Activated T-helper 1 cell treated with anti-CD3 and anti-CD28 coated beads, Interleukin-12 subunit alpha, Interleukin-12 subunit beta, Interleukin-2, Interleukin-4 antibody, amounts not matched to agents 30 ng/mL and 10 ng/mL and 1 ng/mL, durations not matched to agents 14 hours and 24 hours and 36 hours (primary cell): ENCODE results near the gene GMIP. TPM values are rescaled to one million over a fixed set of nuclear protein-coding genes. Genes with fewer than 3 reads are reported as not detected.

ENCODE experiments used
- DNase-seq: peaks from one replicate; pipeline ENCODE4 v3.0.0; 2021; ENCODE audit warnings: low spot score
- H3K27ac Mint-ChIP-seq: one replicate; pipeline ENCODE4 v1.8.0; 2021; ENCODE audit warnings: mild to moderate bottlenecking, mixed read lengths
- H3K27me3 Mint-ChIP-seq: one replicate; pipeline ENCODE4 v1.8.0; 2022; ENCODE audit warnings: mild to moderate bottlenecking, moderate library complexity, mixed read lengths; ENCODE audit not compliant: insufficient read depth
- H3K36me3 Mint-ChIP-seq: one replicate; pipeline ENCODE4 v1.8.0; 2021; ENCODE audit warnings: low read depth, mixed read lengths
- H3K4me1 Mint-ChIP-seq: one replicate; pipeline ENCODE4 v1.8.0; 2021; ENCODE audit warnings: low read depth, mixed read lengths
- H3K4me3 Mint-ChIP-seq: one replicate; pipeline ENCODE4 v1.8.0; 2021; ENCODE audit warnings: mild to moderate bottlenecking, moderate library complexity, mixed read lengths
- H3K9me3 Mint-ChIP-seq: one replicate; pipeline ENCODE4 v1.8.0; 2021; ENCODE audit warnings: mixed read lengths
- intact Hi-C: fragments of 100-400 bp; cut with micrococcal nuclease; formaldehyde crosslinking; loops from one replicate; pipeline ENCODE4 v1.15.1; 2024
- total RNA-seq: library from RNA; stranded (reverse); gene quantifications from 2 replicates; pipeline ENCODE4 v1.2.3, GENCODE V29; 2022

The GMIP gene
- total RNA-seq, 1 donor from 2014 or later = 71.6 TPM

GRCh38 chr19:19655641-19656343 lies 12.3 kb upstream of the GMIP start:
- no peak overlapping the region for H3K4me3 Mint-ChIP-seq
- DNase-seq = no peak
- intact Hi-C loops = no loop called here
- no peaks in the 10 kb centered on the region for H3K9me3 Mint-ChIP-seq
- H3K27ac Mint-ChIP-seq = no peak overlapping the region
- H3K27me3 Mint-ChIP-seq = no peaks in the 10 kb centered on the region
- H3K4me1 Mint-ChIP-seq = no peaks in the 10 kb centered on the region
- peaks cover 53% of the 10 kb centered on the region for H3K36me3 Mint-ChIP-seq

DNA sequence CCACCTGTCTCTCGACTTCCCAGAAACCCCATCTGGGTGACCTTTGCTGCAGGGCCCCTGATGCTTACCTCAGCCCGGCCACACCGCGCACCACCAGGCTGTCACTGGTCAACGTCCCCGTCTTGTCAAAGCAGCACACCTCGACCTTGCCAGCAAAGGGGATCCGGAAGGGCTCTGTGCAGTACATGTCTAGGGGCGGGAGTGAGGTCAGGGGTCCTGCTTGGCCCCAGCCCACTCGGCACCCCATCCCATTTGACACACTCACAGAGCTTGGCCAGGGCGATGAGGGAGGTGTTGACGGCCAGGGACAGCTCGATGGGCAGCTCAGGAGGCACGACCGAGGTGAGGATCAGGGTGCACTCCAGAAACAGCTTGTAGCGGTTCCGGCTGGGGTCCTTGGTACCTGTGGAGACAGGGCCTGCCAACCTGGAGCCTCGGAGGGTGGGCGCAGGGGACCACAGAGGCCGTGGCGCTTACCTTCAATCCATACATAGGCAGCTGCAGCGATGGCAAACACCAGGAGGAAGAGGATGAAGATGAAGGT lies 11.7 kb upstream of the GMIP start:
- DNase-seq = no peak
- H3K36me3 Mint-ChIP-seq = peaks cover 55% of the 10 kb centered on the region
- no peaks in the 10 kb centered on the region for H3K4me1 Mint-ChIP-seq
- no peaks in the 10 kb centered on the region for H3K27me3 Mint-ChIP-seq
- no peak overlapping the region for H3K27ac Mint-ChIP-seq
- no peaks in the 10 kb centered on the region for H3K9me3 Mint-ChIP-seq
- H3K4me3 Mint-ChIP-seq = no peak overlapping the region
- intact Hi-C loops = no loop called here

GRCh38 chr19:19654441-19654840 lies 11.0 kb upstream of the GMIP start:
- H3K4me1 Mint-ChIP-seq = no peaks in the 10 kb centered on the region
- intact Hi-C loops = no loop called here
- peaks cover 53% of the 10 kb centered on the region for H3K36me3 Mint-ChIP-seq
- no peaks in the 10 kb centered on the region for H3K9me3 Mint-ChIP-seq
- no peak for DNase-seq
- no peaks in the 10 kb centered on the region for H3K27me3 Mint-ChIP-seq
- H3K4me3 Mint-ChIP-seq = no peak overlapping the region
- no peak overlapping the region for H3K27ac Mint-ChIP-seq

DNA sequence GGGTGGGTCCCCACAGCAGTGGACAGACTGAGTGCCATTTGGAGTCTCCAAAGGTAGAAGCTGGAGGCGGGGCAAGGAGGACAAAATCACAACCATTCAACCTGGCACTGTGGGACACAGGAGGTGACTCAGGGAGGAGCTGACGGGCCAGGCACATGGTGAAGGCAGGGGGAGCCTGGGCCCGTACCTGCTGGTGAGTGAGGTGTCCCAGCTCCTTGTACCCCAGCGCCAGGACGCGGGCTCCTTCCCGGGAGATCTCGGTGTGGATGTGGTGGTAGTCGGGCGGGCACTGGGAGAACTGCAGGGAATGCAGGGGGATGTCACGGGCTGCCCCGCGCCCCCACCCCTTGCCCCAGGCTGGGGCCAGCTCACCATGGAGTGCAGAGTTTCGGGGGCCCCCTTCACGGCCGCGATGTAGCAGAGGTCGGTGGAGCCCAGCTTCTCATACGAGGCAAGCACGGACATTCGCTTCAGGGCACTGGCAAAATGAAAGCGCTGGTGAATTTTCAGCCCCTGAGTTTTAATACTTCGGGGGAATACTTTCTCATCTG lies 10.2 kb upstream of the GMIP start:
- no peak overlapping the region for H3K27ac Mint-ChIP-seq
- intact Hi-C loops = no loop called here
- H3K4me1 Mint-ChIP-seq = no peaks in the 10 kb centered on the region
- no peak for DNase-seq
- peaks cover 53% of the 10 kb centered on the region for H3K36me3 Mint-ChIP-seq
- H3K4me3 Mint-ChIP-seq = no peak overlapping the region
- no peaks in the 10 kb centered on the region for H3K27me3 Mint-ChIP-seq
- H3K9me3 Mint-ChIP-seq = no peaks in the 10 kb centered on the region

GRCh38 chr19:19652482-19653295 lies 9.2 kb upstream of the GMIP start:
- Mint-ChIP-seq H3K4me1 (no peaks in the 10 kb centered on the region), H3K27ac (no peak overlapping the region), H3K27me3 (no peaks in the 10 kb centered on the region), H3K9me3 (no peaks in the 10 kb centered on the region), H3K4me3 (no peak overlapping the region), H3K36me3 (peaks cover 48% of the 10 kb centered on the region)
- no peak for DNase-seq
- intact Hi-C loops = no loop called here

DNA sequence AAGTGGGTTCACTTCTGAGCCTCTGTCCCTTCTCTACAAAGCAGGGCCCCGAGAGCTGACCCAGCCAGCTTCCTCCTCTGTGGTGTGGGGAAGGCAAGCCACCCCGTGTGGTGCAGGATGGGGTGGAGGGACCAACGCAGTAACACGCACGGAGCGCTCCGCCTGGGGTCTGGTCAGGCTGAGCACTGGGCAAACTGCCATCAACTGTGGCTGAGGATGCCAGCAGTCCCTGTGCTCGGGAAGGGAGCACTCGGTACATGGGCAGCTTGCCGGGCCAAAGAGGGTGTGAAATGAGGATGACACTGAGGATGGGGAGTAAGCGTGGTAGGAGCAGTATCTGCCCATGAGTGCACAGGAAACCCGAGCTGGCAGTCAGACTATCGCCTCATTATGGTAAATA lies 7.6 kb upstream of the GMIP start:
- DNase-seq = no peak
- intact Hi-C loops = no loop called here
- no peaks in the 10 kb centered on the region for H3K9me3 Mint-ChIP-seq
- no peaks in the 10 kb centered on the region for H3K4me1 Mint-ChIP-seq
- peaks cover 45% of the 10 kb centered on the region for H3K36me3 Mint-ChIP-seq
- H3K27ac Mint-ChIP-seq = no peak overlapping the region
- H3K27me3 Mint-ChIP-seq = no peaks in the 10 kb centered on the region
- no peak overlapping the region for H3K4me3 Mint-ChIP-seq

- no peak overlapping the region for H3K4me3 Mint-ChIP-seq
- intact Hi-C loops = no loop called here
- H3K27me3 Mint-ChIP-seq = no peaks in the 10 kb centered on the region
- no peaks in the 10 kb centered on the region for H3K9me3 Mint-ChIP-seq
- DNase-seq = no peak
- peaks cover 43% of the 10 kb centered on the region for H3K36me3 Mint-ChIP-seq
- H3K4me1 Mint-ChIP-seq = no peaks in the 10 kb centered on the region
- no peak overlapping the region for H3K27ac Mint-ChIP-seq
These were observed 6.9 kb upstream of the GMIP start for GRCh38 chr19:19650331-19650730.

DNA sequence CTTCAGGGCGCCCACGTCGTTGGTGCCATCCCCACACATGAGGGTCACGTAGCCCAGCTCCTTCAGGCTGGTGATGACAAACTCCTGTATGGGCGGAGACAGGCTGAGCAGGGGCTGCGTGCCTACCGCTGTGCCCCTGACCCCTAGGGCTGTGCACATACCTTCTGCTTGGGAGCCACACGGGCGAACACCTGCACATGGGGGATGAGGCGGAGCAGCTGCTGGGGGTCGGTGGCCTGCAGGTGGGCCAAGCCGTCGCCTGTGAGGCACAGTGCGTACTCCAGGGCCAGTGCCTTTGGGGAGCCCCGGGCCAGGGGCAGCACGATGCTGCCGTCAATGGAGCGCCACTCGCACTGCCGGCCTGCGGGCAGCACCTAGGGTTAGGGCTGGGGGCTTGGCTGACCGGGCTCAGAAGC lies 6.1 kb upstream of the GMIP start:
- Mint-ChIP-seq H3K27me3 (no peaks in the 10 kb centered on the region), H3K4me3 (no peak overlapping the region), H3K27ac (no peak overlapping the region), H3K36me3 (peaks cover 41% of the 10 kb centered on the region), H3K4me1 (no peaks in the 10 kb centered on the region), H3K9me3 (no peaks in the 10 kb centered on the region)
- no peak for DNase-seq
- intact Hi-C loops = no loop called here

GRCh38 chr19:19649155-19649554 lies 5.7 kb upstream of the GMIP start:
- H3K4me1 Mint-ChIP-seq = no peaks in the 10 kb centered on the region
- H3K4me3 Mint-ChIP-seq = no peak overlapping the region
- no peaks in the 10 kb centered on the region for H3K9me3 Mint-ChIP-seq
- intact Hi-C loops = no loop called here
- H3K36me3 Mint-ChIP-seq = peaks cover 41% of the 10 kb centered on the region
- H3K27me3 Mint-ChIP-seq = no peaks in the 10 kb centered on the region
- H3K27ac Mint-ChIP-seq = peak overlapping the region; percentile 52
- DNase-seq = no peak

- Mint-ChIP-seq H3K27me3 (no peaks in the 10 kb centered on the region), H3K4me3 (no peak overlapping the region), H3K9me3 (no peaks in the 10 kb centered on the region), H3K27ac (no peak overlapping the region), H3K4me1 (peaks cover 4% of the 10 kb centered on the region), H3K36me3 (peaks cover 31% of the 10 kb centered on the region)
- intact Hi-C loops = no loop called here
- DNase-seq = no peak
These were observed 3.8 kb upstream of the GMIP start for GRCh38 chr19:19647037-19647835.

DNA sequence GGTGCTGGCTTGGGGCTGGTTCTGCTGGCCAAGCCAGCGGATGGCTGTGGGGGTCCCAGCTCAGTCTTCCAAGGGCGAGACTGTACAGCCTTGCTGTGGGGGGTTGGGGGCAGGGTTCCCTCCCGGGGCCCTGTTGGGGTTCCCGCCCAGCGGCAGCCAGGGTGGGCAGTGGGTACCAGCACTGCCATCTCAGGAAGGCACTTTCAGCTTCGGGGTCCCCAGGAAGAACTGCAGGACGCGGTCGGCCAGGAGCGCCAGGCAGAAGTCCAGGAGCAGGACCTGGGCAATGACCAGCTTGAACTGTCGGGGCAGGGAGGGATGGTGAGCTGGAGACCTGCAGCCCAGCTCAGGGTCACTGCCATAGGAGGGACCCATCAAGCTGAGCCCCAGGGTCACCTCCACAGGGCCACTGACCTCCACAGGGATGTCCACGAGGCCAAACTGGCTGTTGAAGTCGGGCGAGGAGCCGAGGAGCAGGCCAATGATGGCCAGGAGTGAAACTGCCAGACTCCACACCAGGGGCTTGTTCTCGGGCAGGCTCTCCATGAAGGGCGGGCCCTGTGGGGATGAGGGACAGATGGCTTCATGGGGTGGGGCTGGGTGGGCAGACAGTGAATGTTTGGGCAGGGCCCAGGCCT lies 1.9 kb upstream of the GMIP start:
- H3K27ac Mint-ChIP-seq = no peak overlapping the region

DNA sequence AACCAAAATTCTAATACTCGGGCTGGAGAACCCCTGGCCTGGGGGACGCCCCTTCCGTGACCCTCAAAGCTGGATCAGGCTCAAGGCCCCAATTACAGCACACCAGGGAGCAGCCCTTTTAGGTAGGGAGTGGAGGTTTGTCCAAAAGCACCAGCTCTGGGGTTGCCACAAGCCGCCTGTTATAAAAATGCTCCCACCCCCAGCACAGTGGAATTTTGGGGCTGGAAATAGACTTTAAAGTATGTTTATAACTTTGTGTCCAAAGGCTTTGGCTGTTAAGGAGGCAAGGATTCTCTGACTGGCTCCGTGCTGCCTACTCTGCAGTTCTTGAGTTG lies 564 bp upstream of the GMIP start:
- Mint-ChIP-seq H3K4me3 (peak overlapping the region; percentile 95), H3K9me3 (no peaks in the 10 kb centered on the region), H3K4me1 (peaks cover 18% of the 10 kb centered on the region), H3K27me3 (no peaks in the 10 kb centered on the region), H3K27ac (peak overlapping the region; percentile 93), H3K36me3 (peaks cover 20% of the 10 kb centered on the region)
- intact Hi-C loops = no loop called here
- DNase-seq = no peak

More for the DNA sequence above, 1.9 kb upstream of the GMIP start:
- DNase-seq = no peak
- H3K36me3 Mint-ChIP-seq = peaks cover 25% of the 10 kb centered on the region
- peaks cover 12% of the 10 kb centered on the region for H3K4me1 Mint-ChIP-seq
- H3K27me3 Mint-ChIP-seq = no peaks in the 10 kb centered on the region
- H3K9me3 Mint-ChIP-seq = no peaks in the 10 kb centered on the region
- H3K4me3 Mint-ChIP-seq = no peak overlapping the region
- intact Hi-C loops = no loop called here
